ENCODE results near the gene UBE2L5.

The UBE2L5 gene

GRCh38 chr13:30422054-30422839 is at the start of gene UBE2L5:
Gene UBE2L5, plus strand, starts transcription at chr13:30422493. Its CDS starts 5,498 bp downstream, at chr13:30427991.
- TF ChIP-seq, protein P1, sequence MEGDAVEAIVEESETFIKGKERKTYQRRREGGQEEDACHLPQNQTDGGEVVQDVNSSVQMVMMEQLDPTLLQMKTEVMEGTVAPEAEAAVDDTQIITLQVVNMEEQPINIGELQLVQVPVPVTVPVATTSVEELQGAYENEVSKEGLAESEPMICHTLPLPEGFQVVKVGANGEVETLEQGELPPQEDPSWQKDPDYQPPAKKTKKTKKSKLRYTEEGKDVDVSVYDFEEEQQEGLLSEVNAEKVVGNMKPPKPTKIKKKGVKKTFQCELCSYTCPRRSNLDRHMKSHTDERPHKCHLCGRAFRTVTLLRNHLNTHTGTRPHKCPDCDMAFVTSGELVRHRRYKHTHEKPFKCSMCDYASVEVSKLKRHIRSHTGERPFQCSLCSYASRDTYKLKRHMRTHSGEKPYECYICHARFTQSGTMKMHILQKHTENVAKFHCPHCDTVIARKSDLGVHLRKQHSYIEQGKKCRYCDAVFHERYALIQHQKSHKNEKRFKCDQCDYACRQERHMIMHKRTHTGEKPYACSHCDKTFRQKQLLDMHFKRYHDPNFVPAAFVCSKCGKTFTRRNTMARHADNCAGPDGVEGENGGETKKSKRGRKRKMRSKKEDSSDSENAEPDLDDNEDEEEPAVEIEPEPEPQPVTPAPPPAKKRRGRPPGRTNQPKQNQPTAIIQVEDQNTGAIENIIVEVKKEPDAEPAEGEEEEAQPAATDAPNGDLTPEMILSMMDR (IDR thresholded peaks at IDR 0.05; ENCODE audit: insufficient read depth, missing control alignments): no peak
- no peak for DNase-seq (ENCODE audit: insufficient read length, low spot score)
- no peak for FAIRE-seq

GRCh38 chr13:30373727-30374126 is 48.6 kb upstream of the UBE2L5 start:
- DNase-seq (ENCODE audit: insufficient read length, low spot score) (no peak), FAIRE-seq (no peak)
- TF ChIP-seq, protein P1 (IDR thresholded peaks at IDR 0.05; ENCODE audit: insufficient read depth, missing control alignments): no peak

DNA sequence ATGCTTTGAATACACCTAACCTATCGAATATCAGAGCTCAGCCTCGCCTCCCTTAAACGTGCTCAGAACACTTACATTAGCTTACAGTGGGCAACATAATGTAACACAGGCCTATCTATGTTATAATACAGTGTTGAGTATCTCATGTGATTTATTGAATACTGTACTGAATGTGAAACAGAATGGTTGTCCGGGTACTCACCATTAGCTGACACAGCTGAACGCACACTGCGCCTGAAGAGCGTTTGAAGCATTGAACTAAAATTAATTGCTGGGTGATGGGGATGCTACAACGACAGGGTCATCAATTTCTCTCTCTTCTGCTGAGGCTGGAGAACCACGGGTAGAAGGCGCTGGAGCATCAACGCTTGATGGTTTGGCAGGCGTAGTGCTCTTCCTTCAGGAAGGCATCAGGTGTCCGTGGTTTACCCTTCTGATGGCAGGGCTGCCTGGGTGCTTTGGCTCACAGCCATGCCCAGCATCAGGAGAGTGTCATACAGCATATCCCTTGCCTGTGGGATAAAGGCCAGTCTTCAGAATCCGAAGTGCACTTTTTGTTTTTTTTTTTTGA is 46.9 kb upstream of the UBE2L5 start:
- DNase-seq (ENCODE audit: insufficient read length, low spot score): no peak
- TF ChIP-seq, protein P1 (IDR thresholded peaks at IDR 0.05; ENCODE audit: insufficient read depth, missing control alignments): no peak
- no peak for FAIRE-seq

DNA sequence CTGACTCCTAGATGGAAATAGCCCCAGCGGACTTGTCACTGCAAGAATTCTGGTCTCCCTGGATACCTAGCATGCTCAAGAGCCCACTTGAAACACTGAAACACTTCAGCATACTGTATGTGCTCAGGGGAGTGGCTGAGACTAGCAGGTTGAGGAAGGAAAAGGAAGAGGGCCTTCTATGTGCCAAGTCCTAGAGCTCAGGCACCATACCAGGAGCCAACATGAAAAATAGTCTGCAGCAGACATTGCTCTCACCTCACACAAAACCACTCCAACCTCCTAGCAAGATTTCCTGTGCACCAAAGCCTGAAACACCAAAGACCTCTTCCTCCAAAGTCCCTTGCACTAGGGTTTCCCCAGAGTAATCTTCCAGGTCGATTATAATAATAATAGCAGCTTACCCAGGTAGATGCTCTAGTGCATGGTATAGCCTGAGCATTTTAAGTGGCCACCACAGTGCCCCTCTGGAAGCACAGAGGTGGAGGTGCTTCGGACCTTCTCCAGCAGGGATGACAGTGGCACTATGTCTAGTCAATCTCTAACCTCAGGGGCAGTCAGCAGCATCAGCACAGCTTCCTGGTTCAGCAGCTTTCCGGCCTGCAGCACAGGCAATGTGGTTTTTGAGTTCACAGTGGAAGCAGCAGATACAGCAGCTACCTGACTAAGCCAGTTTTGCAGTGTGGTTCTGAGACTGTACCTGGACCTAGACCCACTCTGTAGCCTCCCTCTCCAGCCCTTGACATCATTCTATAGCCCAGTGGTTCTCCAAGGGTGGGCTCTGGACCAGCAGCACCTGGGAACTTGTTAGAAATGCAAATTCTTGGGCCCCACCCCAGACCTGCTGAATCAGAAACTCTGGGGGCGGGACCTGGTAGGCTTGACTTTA is 45.6 kb upstream of the UBE2L5 start:
- DNase-seq (ENCODE audit: insufficient read length, low spot score) (no peak), FAIRE-seq (no peak)
- TF ChIP-seq, protein P1 (IDR thresholded peaks at IDR 0.05; ENCODE audit: insufficient read depth, missing control alignments): no peak

- FAIRE-seq: no peak
Measured at GRCh38 chr13:30377312-30377685, 45.0 kb upstream of the UBE2L5 start.

GRCh38 chr13:30378191-30378590 is 44.1 kb upstream of the UBE2L5 start:
- DNase-seq (ENCODE audit: insufficient read length, low spot score) (no peak), FAIRE-seq (no peak)
- TF ChIP-seq, protein P1 (IDR thresholded peaks at IDR 0.05; ENCODE audit: insufficient read depth, missing control alignments): no peak

More at GRCh38 chr13:30377312-30377685, 45.0 kb upstream of the UBE2L5 start:
- DNase-seq (ENCODE audit: insufficient read length, low spot score): no peak
- TF ChIP-seq, protein P1 (IDR thresholded peaks at IDR 0.05; ENCODE audit: insufficient read depth, missing control alignments): no peak

Measured in D721Med (cell line).